Measurements from ENCODE around the gene ULBP1.
"Not testable (repeated sequence)": the region's sequence is repeated elsewhere in the genome, so short reads cannot be mapped to it uniquely, and the experiment has no call there.

Gene ULBP1

GRCh38 chr6:149954328-149954983 is 9.3 kb upstream of the ULBP1 start:
- not testable (repeated sequence) for FAIRE-seq

DNA sequence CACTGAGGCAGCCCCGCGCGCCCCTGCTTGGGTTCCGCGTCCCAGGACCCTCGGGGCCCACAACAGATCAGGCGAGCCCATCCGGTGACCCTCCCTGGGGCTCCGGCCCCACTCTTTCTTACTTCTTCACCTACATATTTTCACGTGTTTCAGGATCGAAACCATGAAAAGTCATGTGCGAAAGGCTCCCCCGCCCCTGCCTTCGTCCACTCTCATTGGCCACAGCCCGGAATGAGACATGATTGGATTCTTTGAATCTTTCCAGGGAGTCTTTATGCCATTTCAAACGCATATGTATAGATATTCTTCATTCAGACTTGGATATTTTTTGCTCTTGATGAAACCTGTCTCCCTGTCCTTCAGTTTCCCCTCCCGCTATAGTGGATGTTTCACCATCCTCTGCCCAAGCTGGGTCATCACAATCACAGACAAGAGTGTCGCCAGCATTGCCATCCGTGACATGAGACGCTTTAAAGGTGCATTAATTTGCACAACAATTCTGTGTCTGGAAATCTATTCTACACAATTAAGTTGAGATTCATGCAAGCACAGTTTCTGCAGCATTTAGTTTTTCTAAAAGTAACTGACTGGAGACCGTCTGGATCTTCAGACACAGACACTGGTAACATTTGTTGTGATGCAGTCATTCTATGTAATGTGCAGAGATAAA is 8.6 kb upstream of the ULBP1 start:
- not testable (repeated sequence) for FAIRE-seq

DNA sequence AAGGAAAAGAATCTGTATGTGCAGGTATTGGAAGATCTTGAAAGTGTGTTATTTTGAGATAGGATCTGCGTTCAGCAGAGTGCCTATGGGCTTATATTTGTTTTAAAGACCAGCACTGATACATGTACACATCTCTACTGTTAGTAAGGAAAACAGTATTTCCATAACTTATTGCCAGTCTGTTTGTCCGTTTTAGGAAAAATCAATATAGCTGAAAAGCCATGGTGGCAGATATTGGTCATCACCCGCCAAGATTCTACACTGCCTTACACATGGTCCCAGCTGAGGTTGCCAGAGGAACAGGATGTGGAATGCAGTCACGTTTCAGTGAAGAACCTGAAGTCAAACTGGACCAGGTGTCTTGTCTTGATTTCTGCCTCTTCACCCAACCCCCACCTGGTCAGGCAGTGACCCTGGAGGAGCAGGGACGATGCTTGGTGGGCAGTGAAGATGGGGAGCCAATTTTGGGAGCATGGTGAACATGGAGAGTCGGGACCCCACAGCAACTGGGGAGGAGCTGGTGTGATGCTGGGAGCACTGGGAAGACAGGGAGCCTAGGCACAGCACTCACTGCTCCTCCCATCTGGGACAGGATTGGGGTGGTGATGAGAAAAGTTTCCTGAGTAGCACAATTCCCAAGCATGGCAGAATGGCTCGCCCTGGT is 8.0 kb upstream of the ULBP1 start:
- FAIRE-seq, result not testable (repeated sequence)

- not testable (repeated sequence) for FAIRE-seq
Measured at GRCh38 chr6:149958124-149958523, 5.6 kb upstream of the ULBP1 start.

DNA sequence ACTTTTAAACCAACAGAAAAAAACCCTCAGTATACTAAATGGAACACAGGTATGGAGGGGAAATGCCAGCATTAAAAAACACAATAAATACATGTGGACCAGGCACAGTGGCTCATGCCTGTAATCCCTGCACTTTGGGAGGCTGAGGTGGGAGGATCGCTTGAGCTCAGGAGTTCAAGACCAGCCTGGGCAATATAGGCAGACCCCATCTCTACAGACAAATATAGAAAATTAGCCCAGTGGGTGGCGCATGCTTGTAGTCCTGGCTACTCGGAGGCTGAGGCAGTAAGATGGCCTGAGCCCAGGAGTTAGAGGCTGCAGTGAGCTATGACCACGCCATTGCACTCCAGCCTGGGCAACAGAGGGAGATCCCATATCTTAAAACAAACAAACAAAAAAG is 3.9 kb upstream of the ULBP1 start:
- not testable (repeated sequence) for FAIRE-seq

DNA sequence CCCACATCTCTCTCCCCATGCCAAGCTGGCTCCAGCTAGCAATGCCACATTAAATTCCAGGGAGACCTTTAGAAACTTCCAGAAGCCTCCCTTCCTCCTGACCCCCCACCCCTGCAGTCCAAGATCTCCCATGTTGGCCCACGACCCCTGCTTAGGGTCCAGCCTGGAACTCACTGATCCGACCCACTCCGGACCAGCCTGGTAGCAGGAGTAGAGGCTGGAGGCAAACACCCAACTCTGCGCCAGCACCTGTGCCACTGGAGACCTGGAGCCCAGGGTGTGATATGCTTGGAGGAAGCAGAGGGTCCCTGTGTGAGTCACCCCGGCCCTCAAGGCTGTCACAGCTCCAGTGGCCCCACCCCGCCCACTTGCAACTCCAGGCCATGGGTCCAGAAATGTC is 3.3 kb upstream of the ULBP1 start:
- FAIRE-seq, result no peak

DNA sequence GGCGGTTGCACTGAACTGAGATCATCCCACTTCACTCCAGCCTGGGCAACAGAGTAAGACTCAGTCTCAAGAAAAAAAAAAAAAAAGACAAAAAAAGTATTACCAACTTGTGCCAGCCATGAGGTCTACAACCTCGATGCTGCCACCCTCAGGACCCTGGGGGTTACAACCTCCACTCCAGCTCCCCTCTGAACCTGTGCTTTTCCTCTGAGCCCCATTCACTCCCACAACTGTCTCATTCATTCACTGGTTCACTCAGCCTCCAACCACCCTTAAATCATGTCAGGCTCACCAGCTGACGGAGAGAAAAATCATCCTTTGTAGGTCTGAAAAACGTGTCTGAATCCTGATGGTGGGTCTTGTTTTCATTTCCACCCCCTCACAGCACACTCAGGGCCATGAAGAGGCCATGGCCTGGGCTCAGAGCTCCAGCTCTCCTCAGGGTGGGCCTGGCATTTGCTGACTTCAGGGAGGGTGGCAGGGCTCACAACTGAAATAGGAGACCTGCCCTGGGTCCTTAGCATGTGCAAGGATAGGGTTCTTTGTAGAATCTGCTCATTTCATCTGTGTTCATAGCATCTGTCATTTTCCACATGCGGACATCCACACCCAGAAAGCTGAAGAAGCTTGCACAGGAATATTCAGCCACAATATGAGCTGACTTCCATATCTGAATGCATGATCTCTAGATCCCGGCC is 1.9 kb upstream of the ULBP1 start:
- no peak for FAIRE-seq

DNA sequence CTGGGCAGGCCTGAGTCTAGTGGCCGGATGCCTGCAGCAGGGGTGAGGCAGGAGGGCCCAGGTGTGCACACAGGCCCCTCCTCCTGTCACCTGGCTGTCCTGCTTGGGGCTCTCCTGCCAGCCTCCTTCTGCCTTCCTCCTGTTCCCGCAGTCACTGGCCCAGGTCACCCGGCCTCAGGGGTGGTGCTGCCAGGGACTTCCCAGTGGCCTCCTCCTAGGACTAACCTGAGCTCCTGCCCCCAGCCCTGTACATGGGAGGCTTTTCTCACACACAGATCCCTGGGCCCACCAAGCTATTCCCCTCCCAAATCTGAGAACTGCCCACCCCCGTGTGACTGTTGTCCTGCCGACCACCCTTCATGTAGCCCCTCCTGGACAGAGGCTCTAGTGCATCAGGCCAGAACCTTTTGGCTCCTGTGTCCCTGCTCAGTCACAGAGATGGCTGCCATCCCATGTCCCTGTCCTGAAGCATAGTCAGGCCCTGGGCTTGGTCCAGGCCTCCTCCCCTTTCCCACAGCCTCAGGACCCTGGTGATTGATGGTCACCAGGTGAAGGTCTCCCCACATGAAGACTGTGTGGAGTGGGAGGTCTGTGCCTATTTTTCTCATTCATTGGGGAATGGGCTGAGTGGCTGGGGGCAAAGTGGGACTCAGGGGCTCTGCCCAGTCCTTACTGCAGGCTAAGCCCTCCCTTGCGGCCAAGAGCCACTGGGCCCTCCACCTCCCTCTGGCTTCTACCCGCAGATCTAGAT is 1.1 kb upstream of the ULBP1 start:
- no peak for FAIRE-seq

DNA sequence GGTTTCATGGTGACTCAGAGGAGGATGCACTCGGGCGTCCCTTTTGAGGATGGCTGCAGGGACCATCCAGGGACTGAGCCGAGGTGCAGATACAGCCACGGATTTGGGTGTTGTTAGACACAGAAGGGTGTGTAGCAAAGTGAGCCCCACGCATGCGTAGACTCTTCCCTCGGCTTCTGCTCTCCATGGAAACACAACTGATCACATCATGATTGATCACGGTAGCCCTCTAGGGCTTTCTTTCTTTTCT is 606 bp upstream of the ULBP1 start:
- no peak for FAIRE-seq

DNA sequence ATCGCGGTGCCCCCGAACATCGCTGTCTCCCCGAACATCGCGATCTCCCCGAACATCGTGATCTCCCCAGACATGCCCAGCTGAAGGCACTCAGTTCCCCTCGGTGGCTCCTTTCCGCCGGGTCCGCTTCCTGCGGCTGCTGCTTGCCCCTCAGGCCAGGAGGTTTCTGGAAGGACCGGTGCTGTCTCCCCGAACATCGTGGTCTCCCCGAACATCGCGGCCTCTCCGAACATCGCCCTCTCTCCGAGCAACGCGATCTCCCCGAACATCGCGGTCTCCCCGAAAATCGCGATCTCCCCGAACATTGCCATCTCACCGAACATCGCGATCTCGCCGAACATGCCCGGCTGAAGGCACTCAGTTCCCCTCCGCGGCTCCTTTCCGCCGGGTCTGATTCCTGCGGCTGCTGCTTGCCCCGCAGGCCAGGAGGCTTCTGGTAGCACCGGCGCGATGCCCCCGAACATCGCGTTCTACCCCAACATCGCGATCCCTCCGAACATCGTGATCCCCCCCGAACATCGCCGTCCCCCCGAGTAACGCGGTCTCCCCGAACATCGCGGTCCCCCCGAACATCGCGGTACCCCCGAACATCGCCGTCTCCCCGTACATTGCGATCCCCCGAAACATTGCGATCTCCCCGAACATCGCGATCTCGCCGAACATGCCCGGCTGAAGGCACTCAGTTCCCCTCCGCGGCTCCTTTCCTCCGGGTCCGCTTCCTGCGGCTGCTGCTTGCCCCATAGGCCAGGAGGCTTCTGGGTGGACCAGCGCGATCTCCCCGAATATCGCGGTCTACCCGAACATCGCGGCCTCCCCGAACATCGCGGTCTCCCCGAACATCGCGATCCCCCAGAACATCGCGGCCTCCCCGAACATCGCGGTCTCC is 808 bp downstream of the ULBP1 start:
- FAIRE-seq, result no peak

GRCh38 chr6:149965194-149966020 is 1.7 kb downstream of the ULBP1 start:
- FAIRE-seq, result no peak

GRCh38 chr6:149966319-149966718 is 2.6 kb downstream of the ULBP1 start:
- not testable (repeated sequence) for FAIRE-seq

GRCh38 chr6:149967591-149967990 is 3.8 kb downstream of the ULBP1 start:
- no peak for FAIRE-seq

- FAIRE-seq, result not testable (repeated sequence)
Measured at GRCh38 chr6:149967999-149968398, 4.3 kb downstream of the ULBP1 start.

- FAIRE-seq, result not testable (repeated sequence)
Measured at GRCh38 chr6:149968909-149969308, 5.2 kb downstream of the ULBP1 start.

DNA sequence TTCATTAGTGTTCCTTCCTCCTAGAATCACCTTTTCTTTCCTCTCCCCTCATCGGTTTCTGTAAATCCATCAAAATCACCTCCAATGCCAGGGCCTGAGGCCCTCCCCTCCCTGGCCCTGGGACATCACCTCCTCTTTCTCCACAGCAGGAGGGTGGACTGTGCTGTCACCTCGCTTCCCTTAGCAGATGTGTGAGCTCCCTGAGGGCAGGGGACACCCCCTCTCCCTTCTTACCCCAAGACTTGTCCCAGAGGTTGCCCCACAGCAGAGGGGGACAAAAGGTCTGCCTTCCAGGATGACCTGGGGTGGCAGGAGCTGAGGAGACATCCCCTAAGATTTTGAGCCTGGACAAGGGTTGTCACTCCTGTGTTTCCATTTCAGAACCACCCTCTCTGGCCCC is 5.9 kb downstream of the ULBP1 start:
- no peak for FAIRE-seq

DNA sequence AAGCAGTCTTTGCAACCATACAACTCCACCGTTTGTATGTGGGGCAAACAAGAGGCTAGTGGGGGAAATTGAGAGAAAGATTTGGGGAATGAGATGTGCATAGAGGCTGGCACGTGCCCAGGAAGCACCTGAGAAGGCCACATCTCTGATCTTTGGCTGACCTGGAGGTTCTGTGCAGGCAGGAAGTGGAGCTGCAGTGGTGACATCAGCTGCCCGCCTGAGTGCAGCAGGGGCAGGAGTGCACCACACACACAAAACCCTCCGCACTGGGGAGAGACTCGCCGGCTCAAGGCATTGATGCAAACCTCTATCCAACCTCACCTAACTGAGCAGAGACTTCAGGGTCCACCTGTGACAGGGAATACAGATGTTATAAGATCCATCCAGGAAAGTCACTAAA is 10.7 kb downstream of the ULBP1 start:
- FAIRE-seq, result not testable (repeated sequence)

DNA sequence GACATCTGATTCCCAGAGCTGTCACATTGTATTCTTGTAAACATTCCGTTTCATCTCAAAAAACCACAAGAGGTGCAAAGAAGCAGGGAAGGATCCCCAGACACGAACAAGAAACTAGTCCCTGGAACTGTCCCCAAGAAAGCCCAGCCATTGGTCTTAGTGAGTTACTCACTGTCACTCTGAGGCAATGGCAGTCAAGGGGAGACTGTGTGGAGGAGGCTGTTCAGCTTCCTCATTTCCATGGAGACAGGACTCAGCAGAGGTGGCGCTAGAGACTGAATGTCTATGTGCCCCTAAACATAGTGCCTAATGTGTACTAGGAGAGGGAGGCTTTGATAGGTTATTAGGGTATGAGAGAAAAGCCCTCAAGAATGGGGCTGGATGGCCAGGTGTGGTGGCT is 11.1 kb downstream of the ULBP1 start:
- no peak for FAIRE-seq

DNA sequence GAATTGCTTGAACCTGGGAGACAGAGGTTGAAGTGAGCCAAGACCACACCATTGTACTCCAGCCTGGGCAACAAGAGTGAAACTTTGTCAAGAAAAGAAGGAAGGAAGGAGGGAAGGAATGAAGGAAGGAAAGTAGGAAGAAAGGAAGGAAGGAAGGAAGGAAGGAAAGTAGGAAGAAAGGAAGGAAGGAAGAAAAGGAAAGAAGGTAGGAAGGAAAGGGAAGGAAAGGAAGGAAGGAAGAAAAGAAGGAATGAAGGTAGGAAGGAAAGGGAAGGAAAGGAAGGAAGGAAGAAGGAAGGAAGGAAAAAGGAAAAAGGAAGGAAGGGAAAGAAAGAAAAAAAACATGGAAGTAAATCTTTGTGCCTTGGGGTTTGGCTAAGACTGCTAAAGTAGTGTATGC is 11.7 kb downstream of the ULBP1 start:
- no peak for FAIRE-seq

DNA sequence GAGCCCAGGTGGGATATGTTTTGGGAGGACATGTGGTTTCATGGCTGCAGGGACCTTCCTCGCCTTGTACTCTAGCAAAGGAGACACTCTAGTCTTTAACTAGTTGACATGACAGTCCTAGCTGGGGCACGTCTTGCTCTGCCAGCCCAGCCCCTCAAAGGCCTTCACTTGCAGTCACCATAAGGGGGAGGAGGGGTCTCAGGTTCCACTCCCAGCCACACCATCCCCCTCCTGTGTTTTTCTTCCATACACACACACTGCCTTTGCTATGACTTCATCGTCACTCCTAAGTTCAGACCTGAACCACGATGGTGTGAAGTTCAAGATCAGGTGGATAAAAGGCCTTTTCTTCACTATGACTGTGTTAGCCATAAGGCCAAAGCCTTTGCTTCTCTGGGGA is 13.5 kb downstream of the ULBP1 start:
- FAIRE-seq, result no peak

DNA sequence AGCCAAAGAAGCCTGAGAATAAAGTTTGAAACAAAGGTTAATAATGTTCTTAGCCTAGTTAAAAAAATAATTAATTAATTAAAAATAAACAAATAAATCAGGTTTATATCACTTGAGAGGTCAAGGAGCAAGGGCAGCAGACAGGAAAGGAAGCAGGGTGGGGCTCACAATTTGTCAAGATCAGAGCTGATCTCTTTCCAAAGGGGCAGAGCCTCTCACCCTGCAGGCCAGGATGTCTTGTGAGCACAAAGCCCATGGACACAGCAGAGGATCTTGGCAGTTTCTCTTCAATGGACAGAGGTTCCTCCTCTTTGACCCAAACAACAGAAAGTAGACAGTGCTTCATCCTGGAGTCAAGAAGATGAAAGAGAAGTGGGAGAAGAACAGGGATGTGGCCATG is 14.9 kb downstream of the ULBP1 start:
- no peak for FAIRE-seq
